MM.1S (cell line): ENCODE data around the gene DIO1.
"Not testable (repeated sequence)": the region's sequence is repeated elsewhere in the genome, so short reads cannot be mapped to it uniquely, and the experiment has no call there.

Experiments used
- EZH2 ChIP-seq: fragments of 300-600 bp; sonication (generic); optimal IDR thresholded peaks from 2 replicates; pipeline ENCODE3; 2017; ENCODE audit warnings: low read depth, mild to moderate bottlenecking, antibody characterized with exemption, low read length, mixed read lengths
- TF ChIP-seq, protein P1 (sequence below): fragments of 300-600 bp; sonication (generic); IDR thresholded peaks from 2 replicates; pipeline ENCODE4 v1.5.1; 2016; ENCODE audit warnings: antibody characterized with exemption, low read length, mixed read lengths

DNA sequence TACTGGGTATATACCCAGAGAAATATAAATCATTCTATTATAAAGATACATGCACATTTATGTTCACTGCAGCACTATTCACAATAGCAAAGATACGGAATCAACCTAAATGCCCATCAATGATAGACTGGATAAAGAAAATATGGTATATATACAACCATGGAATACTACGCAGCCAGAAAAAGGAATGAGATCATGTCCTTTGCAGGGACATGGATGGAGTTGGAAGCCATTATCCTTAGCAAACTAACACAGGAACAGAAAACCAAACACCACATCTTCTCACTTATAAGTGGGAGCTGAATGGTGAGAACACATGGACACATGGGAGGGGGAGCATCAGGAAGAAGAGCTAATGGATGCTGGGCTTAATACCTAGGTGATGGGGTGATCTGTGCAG is 12.1 kb upstream of the DIO1 start:
- TF ChIP-seq, protein P1, sequence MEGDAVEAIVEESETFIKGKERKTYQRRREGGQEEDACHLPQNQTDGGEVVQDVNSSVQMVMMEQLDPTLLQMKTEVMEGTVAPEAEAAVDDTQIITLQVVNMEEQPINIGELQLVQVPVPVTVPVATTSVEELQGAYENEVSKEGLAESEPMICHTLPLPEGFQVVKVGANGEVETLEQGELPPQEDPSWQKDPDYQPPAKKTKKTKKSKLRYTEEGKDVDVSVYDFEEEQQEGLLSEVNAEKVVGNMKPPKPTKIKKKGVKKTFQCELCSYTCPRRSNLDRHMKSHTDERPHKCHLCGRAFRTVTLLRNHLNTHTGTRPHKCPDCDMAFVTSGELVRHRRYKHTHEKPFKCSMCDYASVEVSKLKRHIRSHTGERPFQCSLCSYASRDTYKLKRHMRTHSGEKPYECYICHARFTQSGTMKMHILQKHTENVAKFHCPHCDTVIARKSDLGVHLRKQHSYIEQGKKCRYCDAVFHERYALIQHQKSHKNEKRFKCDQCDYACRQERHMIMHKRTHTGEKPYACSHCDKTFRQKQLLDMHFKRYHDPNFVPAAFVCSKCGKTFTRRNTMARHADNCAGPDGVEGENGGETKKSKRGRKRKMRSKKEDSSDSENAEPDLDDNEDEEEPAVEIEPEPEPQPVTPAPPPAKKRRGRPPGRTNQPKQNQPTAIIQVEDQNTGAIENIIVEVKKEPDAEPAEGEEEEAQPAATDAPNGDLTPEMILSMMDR = not testable (repeated sequence)
- not testable (repeated sequence) for TF ChIP-seq EZH2
